Keratinocyte (primary cell): Measurements from ENCODE around the gene TIMM29.

ENCODE experiments used
- CTCF ChIP-seq, 3 experiments: IDR thresholded peaks in 1 of 3; conservative IDR thresholded peaks in 1 of 3; optimal IDR thresholded peaks in 1 of 3; 2 replicates in 2 of 3; 3 replicates in 1 of 3; pipeline versions ENCODE3 to v1.5.1; 2011; ENCODE audit warnings: low read length in 3 of 3, mild to moderate bottlenecking in 3 of 3, moderate library complexity in 2 of 3, control low read depth in 1 of 3, inconsistent platforms in 1 of 3; ENCODE audit not compliant: insufficient read depth in 2 of 3; ENCODE audit errors: extremely low read depth in 1 of 3
- EZH2 ChIP-seq: IDR thresholded peaks from one replicate; pipeline ENCODE4 v1.6.1; 2012; ENCODE audit warnings: inconsistent platforms, mild to moderate bottlenecking, low read length, moderate library complexity

GRCh38 chr19:10916602-10917001, 12.0 kb upstream of the TIMM29 start:
- no peak for TF ChIP-seq CTCF (optimal IDR thresholded peaks at IDR 0.05 in 1 of 3, IDR thresholded peaks at IDR 0.05 in 1 of 3, conservative IDR thresholded peaks at IDR 0.05 in 1 of 3; ENCODE audit: extremely low read depth in 1 of 3, insufficient read depth in 2 of 3, low read length in 3 of 3)
- no peak for TF ChIP-seq EZH2
